HepG2 (cell line): ENCODE measurements around the gene NPB. TPM values are rescaled to one million over a fixed set of nuclear protein-coding genes. Genes with fewer than 3 reads are reported as not detected.
A peak's percentile ranks its signal among the peaks of the same experiment; 100 is the strongest.

Experiments
- BHLHE40 ChIP-seq: IDR thresholded peaks from 2 replicates; pipeline ENCODE4 v1.6.1; 2011; ENCODE audit warnings: low read length, improper control_type of control experiment
- CHD2 ChIP-seq: IDR thresholded peaks from 2 replicates; pipeline ENCODE4 v1.6.1; 2011; ENCODE audit warnings: low read depth, low read length, improper control_type of control experiment
- FOXP1 ChIP-seq, 2 experiments: fragments of 450-650 bp in 1 of 2; IDR thresholded peaks; 2 replicates each; pipeline ENCODE4 v1.6.1; 2017 to 2018; ENCODE audit warnings: antibody characterized with exemption in 1 of 2
- MATR3 ChIP-seq: sonication (generic); formaldehyde crosslinking; IDR thresholded peaks from 2 replicates; pipeline ENCODE4 v1.4.0; 2020; ENCODE audit warnings: missing genetic modification reagents
- NCOA5 ChIP-seq: sonication (generic); formaldehyde crosslinking; IDR thresholded peaks from 2 replicates; pipeline ENCODE4 v1.4.0; 2020; ENCODE audit warnings: missing genetic modification reagents
- NR2F6 ChIP-seq, 2 experiments: IDR thresholded peaks; 2 replicates each; pipeline ENCODE4 v1.6.1; 2016; ENCODE audit warnings: antibody characterized with exemption in 1 of 2, mild to moderate bottlenecking in 1 of 2
- TCF7L2 ChIP-seq: IDR thresholded peaks from 2 replicates; pipeline ENCODE4 v1.6.1; 2011; ENCODE audit warnings: mild to moderate bottlenecking, low read depth, low read length, moderate library complexity
- ZBTB7B ChIP-seq: sonication (generic); formaldehyde crosslinking; IDR thresholded peaks from 2 replicates; pipeline ENCODE4 v1.4.0; 2020; ENCODE audit warnings: missing genetic modification reagents
- ZMYM3 ChIP-seq: sonication (generic); formaldehyde crosslinking; IDR thresholded peaks from 2 replicates; pipeline ENCODE4 v1.5.1; 2020; ENCODE audit warnings: mild to moderate bottlenecking, missing genetic modification reagents
- polyA plus RNA-seq, 8 experiments: library from polyadenylated mRNA; depleted of rRNA in 3 of 8; stranded (reverse) in 7 of 8; unstranded in 1 of 8; fragments of >200 nt; fragmentation: Illumina TruSeq in 4 of 8; extraction: Trizol in 4 of 8; gene quantifications; 2 replicates each; pipeline versions ENCODE4 v1.2.1 to v1.2.3, GENCODE V29; 2011 to 2016; ENCODE audit warnings: low read depth in 4 of 8, missing spikeins in 1 of 8, mixed read lengths in 1 of 8; ENCODE audit not compliant: insufficient read depth in 1 of 8
- total RNA-seq, 5 experiments: library from RNA; depleted of rRNA; stranded (reverse); fragments of >200 nt; fragmentation: Illumina TruSeq; extraction: Trizol; gene quantifications; 2 replicates each; pipeline ENCODE4 v1.2.3, GENCODE V29; 2016; ENCODE audit warnings: low read depth in 1 of 5
- TF ChIP-seq, protein P1 (sequence below): sonication (generic); formaldehyde crosslinking; IDR thresholded peaks from 2 replicates; pipeline ENCODE4 v1.4.0; 2020; ENCODE audit warnings: missing genetic modification reagents, borderline replicate concordance
- TF ChIP-seq, protein P2 (sequence below): sonication (generic); formaldehyde crosslinking; IDR thresholded peaks from 2 replicates; pipeline ENCODE4 v1.4.0; 2020; ENCODE audit warnings: missing genetic modification reagents, borderline replicate concordance
- TF ChIP-seq, protein P3 (sequence below): sonication (generic); formaldehyde crosslinking; IDR thresholded peaks from 2 replicates; pipeline ENCODE4 v1.4.0; 2020; ENCODE audit warnings: missing genetic modification reagents

The NPB gene
- total and polyA plus RNA-seq, 2 of the 13 experiments (the other 11 are each of a cell fraction or from before 2014, with no cell fraction given) = 0.11 to 0.93 TPM

DNA sequence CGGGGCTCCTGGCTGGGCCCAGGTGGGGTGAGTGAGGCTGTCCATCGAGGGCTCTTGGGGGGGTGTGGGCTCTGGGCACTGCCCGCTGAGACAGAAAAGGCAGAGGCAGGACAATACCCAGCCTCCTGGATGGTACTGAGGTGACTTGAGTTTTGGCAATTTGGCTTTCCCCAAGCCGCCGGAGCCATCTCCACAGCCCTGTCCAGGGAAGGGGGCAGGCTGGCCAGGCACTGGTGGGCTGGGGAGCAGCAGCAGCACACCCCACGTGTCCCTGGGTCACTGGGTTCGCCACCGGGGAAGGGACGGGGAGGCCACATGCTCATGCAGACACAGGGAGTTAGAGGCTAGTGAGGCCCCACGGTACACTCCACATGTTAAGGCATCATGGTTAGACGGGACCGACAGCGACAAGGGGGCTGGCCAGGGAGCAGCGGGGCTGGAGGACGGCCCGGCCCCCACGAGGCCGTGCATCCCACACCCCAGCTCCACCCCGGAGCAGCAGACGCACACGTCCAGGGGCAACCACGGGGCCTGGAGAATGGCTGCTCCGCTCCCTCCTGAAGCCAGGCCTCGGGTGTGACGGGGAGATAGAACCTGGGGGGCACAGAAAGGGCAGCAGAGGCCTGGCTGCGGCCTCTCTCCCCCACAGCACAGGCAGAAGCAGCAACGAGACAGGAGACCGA, 33.9 kb upstream of the NPB start (continued):
- TF ChIP-seq, protein P1, sequence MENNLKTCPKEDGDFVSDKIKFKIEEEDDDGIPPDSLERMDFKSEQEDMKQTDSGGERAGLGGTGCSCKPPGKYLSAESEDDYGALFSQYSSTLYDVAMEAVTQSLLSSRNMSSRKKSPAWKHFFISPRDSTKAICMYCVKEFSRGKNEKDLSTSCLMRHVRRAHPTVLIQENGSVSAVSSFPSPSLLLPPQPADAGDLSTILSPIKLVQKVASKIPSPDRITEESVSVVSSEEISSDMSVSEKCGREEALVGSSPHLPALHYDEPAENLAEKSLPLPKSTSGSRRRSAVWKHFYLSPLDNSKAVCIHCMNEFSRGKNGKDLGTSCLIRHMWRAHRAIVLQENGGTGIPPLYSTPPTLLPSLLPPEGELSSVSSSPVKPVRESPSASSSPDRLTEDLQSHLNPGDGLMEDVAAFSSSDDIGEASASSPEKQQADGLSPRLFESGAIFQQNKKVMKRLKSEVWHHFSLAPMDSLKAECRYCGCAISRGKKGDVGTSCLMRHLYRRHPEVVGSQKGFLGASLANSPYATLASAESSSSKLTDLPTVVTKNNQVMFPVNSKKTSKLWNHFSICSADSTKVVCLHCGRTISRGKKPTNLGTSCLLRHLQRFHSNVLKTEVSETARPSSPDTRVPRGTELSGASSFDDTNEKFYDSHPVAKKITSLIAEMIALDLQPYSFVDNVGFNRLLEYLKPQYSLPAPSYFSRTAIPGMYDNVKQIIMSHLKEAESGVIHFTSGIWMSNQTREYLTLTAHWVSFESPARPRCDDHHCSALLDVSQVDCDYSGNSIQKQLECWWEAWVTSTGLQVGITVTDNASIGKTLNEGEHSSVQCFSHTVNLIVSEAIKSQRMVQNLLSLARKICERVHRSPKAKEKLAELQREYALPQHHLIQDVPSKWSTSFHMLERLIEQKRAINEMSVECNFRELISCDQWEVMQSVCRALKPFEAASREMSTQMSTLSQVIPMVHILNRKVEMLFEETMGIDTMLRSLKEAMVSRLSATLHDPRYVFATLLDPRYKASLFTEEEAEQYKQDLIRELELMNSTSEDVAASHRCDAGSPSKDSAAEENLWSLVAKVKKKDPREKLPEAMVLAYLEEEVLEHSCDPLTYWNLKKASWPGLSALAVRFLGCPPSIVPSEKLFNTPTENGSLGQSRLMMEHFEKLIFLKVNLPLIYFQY = no peak
- TF ChIP-seq MATR3 = 0 out of 2 replicates have a peak, but pooled peaks have one; percentile 23
- no peak for TF ChIP-seq ZBTB7B (CRISPR knock-in tag)
- no peak for TF ChIP-seq NR2F6 (IDR thresholded peaks at IDR 0.05)
- no peak for TF ChIP-seq NR2F6 (CRISPR knock-in tag; IDR thresholded peaks at IDR 0.05)
- TF ChIP-seq NCOA5 (CRISPR knock-in tag) = peak; percentile 95
- TF ChIP-seq, protein P2, sequence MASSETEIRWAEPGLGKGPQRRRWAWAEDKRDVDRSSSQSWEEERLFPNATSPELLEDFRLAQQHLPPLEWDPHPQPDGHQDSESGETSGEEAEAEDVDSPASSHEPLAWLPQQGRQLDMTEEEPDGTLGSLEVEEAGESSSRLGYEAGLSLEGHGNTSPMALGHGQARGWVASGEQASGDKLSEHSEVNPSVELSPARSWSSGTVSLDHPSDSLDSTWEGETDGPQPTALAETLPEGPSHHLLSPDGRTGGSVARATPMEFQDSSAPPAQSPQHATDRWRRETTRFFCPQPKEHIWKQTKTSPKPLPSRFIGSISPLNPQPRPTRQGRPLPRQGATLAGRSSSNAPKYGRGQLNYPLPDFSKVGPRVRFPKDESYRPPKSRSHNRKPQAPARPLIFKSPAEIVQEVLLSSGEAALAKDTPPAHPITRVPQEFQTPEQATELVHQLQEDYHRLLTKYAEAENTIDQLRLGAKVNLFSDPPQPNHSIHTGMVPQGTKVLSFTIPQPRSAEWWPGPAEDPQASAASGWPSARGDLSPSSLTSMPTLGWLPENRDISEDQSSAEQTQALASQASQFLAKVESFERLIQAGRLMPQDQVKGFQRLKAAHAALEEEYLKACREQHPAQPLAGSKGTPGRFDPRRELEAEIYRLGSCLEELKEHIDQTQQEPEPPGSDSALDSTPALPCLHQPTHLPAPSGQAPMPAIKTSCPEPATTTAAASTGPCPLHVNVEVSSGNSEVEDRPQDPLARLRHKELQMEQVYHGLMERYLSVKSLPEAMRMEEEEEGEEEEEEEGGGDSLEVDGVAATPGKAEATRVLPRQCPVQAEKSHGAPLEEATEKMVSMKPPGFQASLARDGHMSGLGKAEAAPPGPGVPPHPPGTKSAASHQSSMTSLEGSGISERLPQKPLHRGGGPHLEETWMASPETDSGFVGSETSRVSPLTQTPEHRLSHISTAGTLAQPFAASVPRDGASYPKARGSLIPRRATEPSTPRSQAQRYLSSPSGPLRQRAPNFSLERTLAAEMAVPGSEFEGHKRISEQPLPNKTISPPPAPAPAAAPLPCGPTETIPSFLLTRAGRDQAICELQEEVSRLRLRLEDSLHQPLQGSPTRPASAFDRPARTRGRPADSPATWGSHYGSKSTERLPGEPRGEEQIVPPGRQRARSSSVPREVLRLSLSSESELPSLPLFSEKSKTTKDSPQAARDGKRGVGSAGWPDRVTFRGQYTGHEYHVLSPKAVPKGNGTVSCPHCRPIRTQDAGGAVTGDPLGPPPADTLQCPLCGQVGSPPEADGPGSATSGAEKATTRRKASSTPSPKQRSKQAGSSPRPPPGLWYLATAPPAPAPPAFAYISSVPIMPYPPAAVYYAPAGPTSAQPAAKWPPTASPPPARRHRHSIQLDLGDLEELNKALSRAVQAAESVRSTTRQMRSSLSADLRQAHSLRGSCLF = no peak
- TF ChIP-seq TCF7L2 = no peak
- TF ChIP-seq ZMYM3 (CRISPR knock-in tag) = no peak
- TF ChIP-seq BHLHE40 = no peak
- TF ChIP-seq CHD2 = 0 out of 2 replicates have a peak, but pooled peaks have one; percentile 33
- TF ChIP-seq FOXP1 (IDR thresholded peaks at IDR 0.05) = no peak
- TF ChIP-seq FOXP1 (CRISPR knock-in tag; IDR thresholded peaks at IDR 0.05) = no peak
- TF ChIP-seq, protein P3, sequence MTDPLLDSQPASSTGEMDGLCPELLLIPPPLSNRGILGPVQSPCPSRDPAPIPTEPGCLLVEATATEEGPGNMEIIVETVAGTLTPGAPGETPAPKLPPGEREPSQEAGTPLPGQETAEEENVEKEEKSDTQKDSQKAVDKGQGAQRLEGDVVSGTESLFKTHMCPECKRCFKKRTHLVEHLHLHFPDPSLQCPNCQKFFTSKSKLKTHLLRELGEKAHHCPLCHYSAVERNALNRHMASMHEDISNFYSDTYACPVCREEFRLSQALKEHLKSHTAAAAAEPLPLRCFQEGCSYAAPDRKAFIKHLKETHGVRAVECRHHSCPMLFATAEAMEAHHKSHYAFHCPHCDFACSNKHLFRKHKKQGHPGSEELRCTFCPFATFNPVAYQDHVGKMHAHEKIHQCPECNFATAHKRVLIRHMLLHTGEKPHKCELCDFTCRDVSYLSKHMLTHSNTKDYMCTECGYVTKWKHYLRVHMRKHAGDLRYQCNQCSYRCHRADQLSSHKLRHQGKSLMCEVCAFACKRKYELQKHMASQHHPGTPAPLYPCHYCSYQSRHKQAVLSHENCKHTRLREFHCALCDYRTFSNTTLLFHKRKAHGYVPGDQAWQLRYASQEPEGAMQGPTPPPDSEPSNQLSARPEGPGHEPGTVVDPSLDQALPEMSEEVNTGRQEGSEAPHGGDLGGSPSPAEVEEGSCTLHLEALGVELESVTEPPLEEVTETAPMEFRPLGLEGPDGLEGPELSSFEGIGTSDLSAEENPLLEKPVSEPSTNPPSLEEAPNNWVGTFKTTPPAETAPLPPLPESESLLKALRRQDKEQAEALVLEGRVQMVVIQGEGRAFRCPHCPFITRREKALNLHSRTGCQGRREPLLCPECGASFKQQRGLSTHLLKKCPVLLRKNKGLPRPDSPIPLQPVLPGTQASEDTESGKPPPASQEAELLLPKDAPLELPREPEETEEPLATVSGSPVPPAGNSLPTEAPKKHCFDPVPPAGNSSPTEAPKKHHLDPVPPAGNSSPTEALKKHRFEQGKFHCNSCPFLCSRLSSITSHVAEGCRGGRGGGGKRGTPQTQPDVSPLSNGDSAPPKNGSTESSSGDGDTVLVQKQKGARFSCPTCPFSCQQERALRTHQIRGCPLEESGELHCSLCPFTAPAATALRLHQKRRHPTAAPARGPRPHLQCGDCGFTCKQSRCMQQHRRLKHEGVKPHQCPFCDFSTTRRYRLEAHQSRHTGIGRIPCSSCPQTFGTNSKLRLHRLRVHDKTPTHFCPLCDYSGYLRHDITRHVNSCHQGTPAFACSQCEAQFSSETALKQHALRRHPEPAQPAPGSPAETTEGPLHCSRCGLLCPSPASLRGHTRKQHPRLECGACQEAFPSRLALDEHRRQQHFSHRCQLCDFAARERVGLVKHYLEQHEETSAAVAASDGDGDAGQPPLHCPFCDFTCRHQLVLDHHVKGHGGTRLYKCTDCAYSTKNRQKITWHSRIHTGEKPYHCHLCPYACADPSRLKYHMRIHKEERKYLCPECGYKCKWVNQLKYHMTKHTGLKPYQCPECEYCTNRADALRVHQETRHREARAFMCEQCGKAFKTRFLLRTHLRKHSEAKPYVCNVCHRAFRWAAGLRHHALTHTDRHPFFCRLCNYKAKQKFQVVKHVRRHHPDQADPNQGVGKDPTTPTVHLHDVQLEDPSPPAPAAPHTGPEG (CRISPR knock-in tag) = peak; percentile 32; the same call in 1 of the 2 replicates
